ENCODE data around the gene SNAI3.

SNAI3 gene

GRCh38 chr16:88703486-88704309 is 17.4 kb upstream of the SNAI3 start:
- no peak for DNase-seq

- no peak for DNase-seq
These were observed 16.3 kb upstream of the SNAI3 start for GRCh38 chr16:88702371-88703210.

- DNase-seq = no peak
These were observed 15.5 kb upstream of the SNAI3 start for GRCh38 chr16:88701581-88702370.

GRCh38 chr16:88700636-88701482 is 14.6 kb upstream of the SNAI3 start:
- peak; percentile 82 for DNase-seq

GRCh38 chr16:88700322-88700635 is 14.0 kb upstream of the SNAI3 start:
- DNase-seq = no peak

GRCh38 chr16:88699180-88699579 is 12.9 kb upstream of the SNAI3 start:
- DNase-seq = no peak

- no peak for DNase-seq
These were observed 12.3 kb upstream of the SNAI3 start for GRCh38 chr16:88698646-88699045.

GRCh38 chr16:88697831-88698615 is 11.7 kb upstream of the SNAI3 start:
- no peak for DNase-seq

GRCh38 chr16:88697116-88697830 is 11.0 kb upstream of the SNAI3 start:
- DNase-seq = no peak

GRCh38 chr16:88696441-88696840 is 10.1 kb upstream of the SNAI3 start:
- DNase-seq = no peak

GRCh38 chr16:88695753-88696152 is 9.4 kb upstream of the SNAI3 start:
- DNase-seq = no peak

- DNase-seq = no peak
These were observed 8.9 kb upstream of the SNAI3 start for GRCh38 chr16:88695218-88695617.

- DNase-seq = no peak
These were observed 8.1 kb upstream of the SNAI3 start for GRCh38 chr16:88694221-88695087.

- no peak for DNase-seq
These were observed 7.3 kb upstream of the SNAI3 start for GRCh38 chr16:88693420-88694177.

- DNase-seq = no peak
These were observed 6.6 kb upstream of the SNAI3 start for GRCh38 chr16:88692861-88693260.

GRCh38 chr16:88691924-88692560 is 5.7 kb upstream of the SNAI3 start:
- DNase-seq = no peak

- no peak for DNase-seq
These were observed 5.0 kb upstream of the SNAI3 start for GRCh38 chr16:88691129-88691813.
